Measurements from ENCODE around the gene HHATL. TPM values are rescaled to one million over a fixed set of nuclear protein-coding genes. Genes with fewer than 3 reads are reported as not detected.

Gene HHATL
- total and polyA plus RNA-seq, 2 of the 8 experiments (the other 6 are each of a cell fraction or from before 2014, with no cell fraction given): 0.18 TPM; not detected in 1

GRCh38 chr3:42732829-42733459 lies 30.3 kb upstream of the HHATL start (continued):
- TF ChIP-seq, protein P1, sequence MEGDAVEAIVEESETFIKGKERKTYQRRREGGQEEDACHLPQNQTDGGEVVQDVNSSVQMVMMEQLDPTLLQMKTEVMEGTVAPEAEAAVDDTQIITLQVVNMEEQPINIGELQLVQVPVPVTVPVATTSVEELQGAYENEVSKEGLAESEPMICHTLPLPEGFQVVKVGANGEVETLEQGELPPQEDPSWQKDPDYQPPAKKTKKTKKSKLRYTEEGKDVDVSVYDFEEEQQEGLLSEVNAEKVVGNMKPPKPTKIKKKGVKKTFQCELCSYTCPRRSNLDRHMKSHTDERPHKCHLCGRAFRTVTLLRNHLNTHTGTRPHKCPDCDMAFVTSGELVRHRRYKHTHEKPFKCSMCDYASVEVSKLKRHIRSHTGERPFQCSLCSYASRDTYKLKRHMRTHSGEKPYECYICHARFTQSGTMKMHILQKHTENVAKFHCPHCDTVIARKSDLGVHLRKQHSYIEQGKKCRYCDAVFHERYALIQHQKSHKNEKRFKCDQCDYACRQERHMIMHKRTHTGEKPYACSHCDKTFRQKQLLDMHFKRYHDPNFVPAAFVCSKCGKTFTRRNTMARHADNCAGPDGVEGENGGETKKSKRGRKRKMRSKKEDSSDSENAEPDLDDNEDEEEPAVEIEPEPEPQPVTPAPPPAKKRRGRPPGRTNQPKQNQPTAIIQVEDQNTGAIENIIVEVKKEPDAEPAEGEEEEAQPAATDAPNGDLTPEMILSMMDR (IDR thresholded peaks at IDR 0.05; ENCODE audit: control extremely low read depth in 1 of 3, insufficient read depth in 1 of 3, low read depth in 1 of 3, low read length in 3 of 3): peak in 2 of 3 experiments; percentile 24 to 40; a peak in 2 of 4 replicates
- no peak for TF ChIP-seq CREB1 (IDR thresholded peaks at IDR 0.05)
- TF ChIP-seq MAX (IDR thresholded peaks at IDR 0.05): 0 out of 2 replicates have a peak, but pooled peaks have one; percentile 36
